SK-MEL-5 (cell line): ENCODE data around the gene ARL17B. TPM values are rescaled to one million over a fixed set of nuclear protein-coding genes. Genes with fewer than 3 reads are reported as not detected.
"Not testable (repeated sequence)": the region's sequence is repeated elsewhere in the genome, so short reads cannot be mapped to it uniquely, and the experiment has no call there.

Experiments used
- DNase-seq: peaks from one replicate; pipeline ENCODE4 v3.0.0-alpha.2; 2016; ENCODE audit warnings: low read depth, low spot score
- in situ Hi-C: cut with HindIII; loops from 2 replicates; pipeline ENCODE4 v1.10.0; 2016; ENCODE audit warnings: low sequenced_read_pairs, high pct_unique_total_duplicates, low pct_unique_long_range_greater_than_20kb
- total RNA-seq: library from RNA; depleted of rRNA; stranded (reverse); fragments of >200 nt; shearing (Covaris generic); gene quantifications from 2 replicates; pipeline ENCODE4 v1.2.3, GENCODE V29; 2014

ARL17B gene
- total RNA-seq, 1 experiment from 2014 or later: 4.6 TPM

- peak; percentile 32 for DNase-seq
- in situ Hi-C loops: no loop called here
Measured at GRCh38 chr17:46264456-46265198, 96.9 kb downstream of the ARL17B start.

GRCh38 chr17:46262271-46262670 lies 99.3 kb downstream of the ARL17B start:
- in situ Hi-C loops: no loop called here
- no peak for DNase-seq

- DNase-seq, in situ Hi-C loops: not testable (repeated sequence)
Measured at GRCh38 chr17:46259845-46260661, 101.5 kb downstream of the ARL17B start.

GRCh38 chr17:46256369-46256768 lies 105.2 kb downstream of the ARL17B start:
- DNase-seq, in situ Hi-C loops: not testable (repeated sequence)

GRCh38 chr17:46254215-46254614 lies 107.4 kb downstream of the ARL17B start:
- DNase-seq, in situ Hi-C loops: not testable (repeated sequence)

GRCh38 chr17:46253722-46254121 lies 107.8 kb downstream of the ARL17B start:
- in situ Hi-C loops: not testable (repeated sequence)
- DNase-seq: peak; percentile 84

GRCh38 chr17:46252804-46253203 lies 108.8 kb downstream of the ARL17B start:
- in situ Hi-C loops, DNase-seq: not testable (repeated sequence)

GRCh38 chr17:46249153-46249552 lies 112.4 kb downstream of the ARL17B start:
- DNase-seq: not testable (repeated sequence)

GRCh38 chr17:46244949-46245768 lies 116.4 kb downstream of the ARL17B start:
- in situ Hi-C loops: not testable (repeated sequence)

More at GRCh38 chr17:46249153-46249552, 112.4 kb downstream of the ARL17B start:
- in situ Hi-C loops: not testable (repeated sequence)

GRCh38 chr17:46244339-46244913 lies 117.1 kb downstream of the ARL17B start:
- in situ Hi-C loops, DNase-seq: not testable (repeated sequence)

More at GRCh38 chr17:46244949-46245768, 116.4 kb downstream of the ARL17B start:
- DNase-seq: not testable (repeated sequence)

- DNase-seq, in situ Hi-C loops: not testable (repeated sequence)
Measured at GRCh38 chr17:46243928-46244327, 117.6 kb downstream of the ARL17B start.

GRCh38 chr17:46243505-46243904 lies 118.1 kb downstream of the ARL17B start:
- DNase-seq, in situ Hi-C loops: not testable (repeated sequence)

- DNase-seq, in situ Hi-C loops: not testable (repeated sequence)
Measured at GRCh38 chr17:46231359-46231758, 130.2 kb downstream of the ARL17B start.

- peak; percentile 98 for DNase-seq
- in situ Hi-C loops: not testable (repeated sequence)
Measured at GRCh38 chr17:46225274-46225794, 136.2 kb downstream of the ARL17B start.

GRCh38 chr17:46224864-46225263 lies 136.7 kb downstream of the ARL17B start:
- DNase-seq, in situ Hi-C loops: not testable (repeated sequence)
